GM12878 (cell line): ENCODE data around the gene IQGAP2. TPM values are rescaled to one million over a fixed set of nuclear protein-coding genes. Genes with fewer than 3 reads are reported as not detected.

Experiments
- BACH1 ChIP-seq: fragments of 450-650 bp; IDR thresholded peaks from 2 replicates; pipeline ENCODE4 v1.6.1; 2017; ENCODE audit warnings: mild to moderate bottlenecking, borderline replicate concordance
- BRCA1 ChIP-seq: IDR thresholded peaks from 2 replicates; pipeline ENCODE4 v1.6.1; 2011; ENCODE audit warnings: low read depth, low read length, improper control_type of control experiment
- CBX5 ChIP-seq: sonication (generic); IDR thresholded peaks from 2 replicates; pipeline ENCODE4 v1.6.1; 2016; ENCODE audit warnings: low read depth, moderate library complexity, mild to moderate bottlenecking, inconsistent platforms
- MAX ChIP-seq: IDR thresholded peaks from 2 replicates; pipeline ENCODE4 v1.6.1; 2012; ENCODE audit warnings: low read depth, low read length, improper control_type of control experiment
- MTA2 ChIP-seq: fragments of 450-650 bp; IDR thresholded peaks from 2 replicates; pipeline ENCODE4 v1.6.1; 2016; ENCODE audit warnings: low read depth, mild to moderate bottlenecking, moderate library complexity
- NR2C1 ChIP-seq: fragments of 450-650 bp; IDR thresholded peaks from 2 replicates; pipeline ENCODE4 v1.6.1; 2017; ENCODE audit warnings: antibody characterized with exemption, mild to moderate bottlenecking, moderate library complexity
- NRF1 ChIP-seq: conservative IDR thresholded peaks from 2 replicates; pipeline ENCODE4 v1.6.1; 2011; ENCODE audit warnings: mild to moderate bottlenecking, low read depth, low read length, improper control_type of control experiment
- PAX8 ChIP-seq: fragments of 450-650 bp; IDR thresholded peaks from 2 replicates; pipeline ENCODE4 v1.6.1; 2017; ENCODE audit warnings: mild to moderate bottlenecking, moderate library complexity
- ZNF384 ChIP-seq: IDR thresholded peaks from 2 replicates; pipeline ENCODE4 v1.6.1; 2012; ENCODE audit warnings: low read depth, mild to moderate bottlenecking, low read length, improper control_type of control experiment, borderline replicate concordance
- ZNF622 ChIP-seq: fragments of 450-650 bp; IDR thresholded peaks from 2 replicates; pipeline ENCODE4 v1.6.1; 2017; ENCODE audit warnings: mild to moderate bottlenecking, inconsistent platforms
- polyA plus RNA-seq, 11 experiments: library from polyadenylated mRNA; depleted of rRNA in 4 of 11; unstranded in 6 of 11; stranded (reverse) in 5 of 11; fragments of >200 nt; fragmentation: Nextera tagmentation in 4 of 11; fragmentation: Illumina TruSeq in 1 of 11; extraction: Ambion mirVana in 4 of 11; extraction: Trizol in 1 of 11; gene quantifications; 1 replicate in 1 of 11; 2 replicates in 10 of 11; pipeline versions ENCODE4 v1.2.1 to v1.2.3, GENCODE V29; 2011 to 2016; ENCODE audit warnings: inconsistent platforms in 2 of 11, missing spikeins in 2 of 11, low read depth in 1 of 11
- total RNA-seq, 4 experiments: library from RNA; depleted of rRNA in 3 of 4; stranded (reverse); fragments of >200 nt in 3 of 4; fragmentation: Illumina TruSeq in 1 of 4; extraction: Trizol in 1 of 4; gene quantifications; 2 replicates each; pipeline versions ENCODE4 v1.2.1 to v1.2.3, GENCODE V29; 2013 to 2021
- TF ChIP-seq, protein P1 (sequence below): fragments of 450-650 bp; IDR thresholded peaks from 2 replicates; pipeline ENCODE4 v1.6.1; 2017; ENCODE audit warnings: mild to moderate bottlenecking
- TF ChIP-seq, protein P2 (sequence below): fragments of 450-650 bp; IDR thresholded peaks from 2 replicates; pipeline ENCODE4 v1.6.1; 2018; ENCODE audit warnings: borderline replicate concordance, mild to moderate bottlenecking; ENCODE audit not compliant: partially characterized antibody
- TF ChIP-seq, protein P3 (sequence below): fragments of 450-650 bp; IDR thresholded peaks from 2 replicates; pipeline ENCODE4 v1.6.1; 2014; ENCODE audit warnings: mild to moderate bottlenecking

Gene IQGAP2
- total and polyA plus RNA-seq, 10 of the 15 experiments (the other 5 are each of a cell fraction or from before 2014, with no cell fraction given), result 14.5 to 41.4 (median 21.8) TPM

DNA sequence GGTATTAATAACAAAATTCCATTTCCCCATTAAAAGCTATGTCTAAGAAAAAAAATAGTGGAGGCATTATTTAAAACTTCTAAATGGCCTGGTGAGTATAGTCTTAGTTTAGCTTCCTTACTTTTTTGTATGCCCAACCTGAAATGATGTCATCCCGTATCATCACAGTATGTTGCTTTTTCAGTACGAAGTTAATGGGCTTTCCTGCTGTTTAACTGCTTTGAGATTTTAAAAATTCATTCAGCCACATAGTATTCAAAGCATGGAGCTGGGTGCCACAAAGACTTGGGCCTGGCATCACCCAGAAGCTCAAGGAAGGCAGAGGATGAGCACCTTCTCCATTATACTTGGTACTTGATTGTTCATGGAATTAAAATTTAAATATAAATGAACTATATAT lies 212.7 kb downstream of the IQGAP2 start (continued):
- TF ChIP-seq, protein P1, sequence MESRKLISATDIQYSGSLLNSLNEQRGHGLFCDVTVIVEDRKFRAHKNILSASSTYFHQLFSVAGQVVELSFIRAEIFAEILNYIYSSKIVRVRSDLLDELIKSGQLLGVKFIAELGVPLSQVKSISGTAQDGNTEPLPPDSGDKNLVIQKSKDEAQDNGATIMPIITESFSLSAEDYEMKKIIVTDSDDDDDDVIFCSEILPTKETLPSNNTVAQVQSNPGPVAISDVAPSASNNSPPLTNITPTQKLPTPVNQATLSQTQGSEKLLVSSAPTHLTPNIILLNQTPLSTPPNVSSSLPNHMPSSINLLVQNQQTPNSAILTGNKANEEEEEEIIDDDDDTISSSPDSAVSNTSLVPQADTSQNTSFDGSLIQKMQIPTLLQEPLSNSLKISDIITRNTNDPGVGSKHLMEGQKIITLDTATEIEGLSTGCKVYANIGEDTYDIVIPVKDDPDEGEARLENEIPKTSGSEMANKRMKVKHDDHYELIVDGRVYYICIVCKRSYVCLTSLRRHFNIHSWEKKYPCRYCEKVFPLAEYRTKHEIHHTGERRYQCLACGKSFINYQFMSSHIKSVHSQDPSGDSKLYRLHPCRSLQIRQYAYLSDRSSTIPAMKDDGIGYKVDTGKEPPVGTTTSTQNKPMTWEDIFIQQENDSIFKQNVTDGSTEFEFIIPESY, result no peak
- TF ChIP-seq BACH1 (no peak), BRCA1 (no peak), NRF1 (no peak), CBX5 (no peak), ZNF622 (no peak), NR2C1 (no peak), MAX (no peak), PAX8 (no peak), MTA2 (no peak), ZNF384 (no peak)
- TF ChIP-seq, protein P2, sequence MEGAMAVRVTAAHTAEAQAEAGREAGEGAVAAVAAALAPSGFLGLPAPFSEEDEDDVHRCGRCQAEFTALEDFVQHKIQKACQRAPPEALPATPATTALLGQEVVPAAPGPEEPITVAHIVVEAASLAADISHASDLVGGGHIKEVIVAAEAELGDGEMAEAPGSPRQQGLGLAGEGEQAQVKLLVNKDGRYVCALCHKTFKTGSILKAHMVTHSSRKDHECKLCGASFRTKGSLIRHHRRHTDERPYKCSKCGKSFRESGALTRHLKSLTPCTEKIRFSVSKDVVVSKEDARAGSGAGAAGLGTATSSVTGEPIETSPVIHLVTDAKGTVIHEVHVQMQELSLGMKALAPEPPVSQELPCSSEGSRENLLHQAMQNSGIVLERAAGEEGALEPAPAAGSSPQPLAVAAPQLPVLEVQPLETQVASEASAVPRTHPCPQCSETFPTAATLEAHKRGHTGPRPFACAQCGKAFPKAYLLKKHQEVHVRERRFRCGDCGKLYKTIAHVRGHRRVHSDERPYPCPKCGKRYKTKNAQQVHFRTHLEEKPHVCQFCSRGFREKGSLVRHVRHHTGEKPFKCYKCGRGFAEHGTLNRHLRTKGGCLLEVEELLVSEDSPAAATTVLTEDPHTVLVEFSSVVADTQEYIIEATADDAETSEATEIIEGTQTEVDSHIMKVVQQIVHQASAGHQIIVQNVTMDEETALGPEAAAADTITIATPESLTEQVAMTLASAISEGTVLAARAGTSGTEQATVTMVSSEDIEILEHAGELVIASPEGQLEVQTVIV, result no peak
- TF ChIP-seq, protein P3, sequence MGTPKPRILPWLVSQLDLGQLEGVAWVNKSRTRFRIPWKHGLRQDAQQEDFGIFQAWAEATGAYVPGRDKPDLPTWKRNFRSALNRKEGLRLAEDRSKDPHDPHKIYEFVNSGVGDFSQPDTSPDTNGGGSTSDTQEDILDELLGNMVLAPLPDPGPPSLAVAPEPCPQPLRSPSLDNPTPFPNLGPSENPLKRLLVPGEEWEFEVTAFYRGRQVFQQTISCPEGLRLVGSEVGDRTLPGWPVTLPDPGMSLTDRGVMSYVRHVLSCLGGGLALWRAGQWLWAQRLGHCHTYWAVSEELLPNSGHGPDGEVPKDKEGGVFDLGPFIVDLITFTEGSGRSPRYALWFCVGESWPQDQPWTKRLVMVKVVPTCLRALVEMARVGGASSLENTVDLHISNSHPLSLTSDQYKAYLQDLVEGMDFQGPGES, result no peak
